Fibroblast of lung (primary cell): ENCODE data around the gene PITRM1. TPM values are rescaled to one million over a fixed set of nuclear protein-coding genes. Genes with fewer than 3 reads are reported as not detected.

Experiments
- DNase-seq, 2 donors: peaks; one replicate each; pipeline versions ENCODE4 v3.0.0 to v3.0.0-alpha.2; 2010; ENCODE audit warnings: low read depth in 2 of 2
- H2AFZ ChIP-seq: 2 replicates; pipeline ENCODE4 v1.5.1; 2012; ENCODE audit warnings: low read length, control low read depth, inconsistent platforms
- H3K27ac ChIP-seq: 2 replicates; pipeline ENCODE4 v1.5.1; 2011; ENCODE audit warnings: low read length, control low read depth; ENCODE audit not compliant: insufficient read depth
- H3K27me3 ChIP-seq: 2 replicates; pipeline ENCODE4 v1.5.1; 2011; ENCODE audit warnings: mild to moderate bottlenecking, low read length; ENCODE audit not compliant: control insufficient read depth, insufficient read depth
- H3K36me3 ChIP-seq: 2 replicates; pipeline ENCODE4 v1.5.1; 2011; ENCODE audit warnings: low read length; ENCODE audit not compliant: control insufficient read depth, insufficient read depth
- H3K4me1 ChIP-seq: 2 replicates; pipeline ENCODE4 v1.5.1; 2011; ENCODE audit warnings: low read length; ENCODE audit not compliant: control insufficient read depth, insufficient read depth; ENCODE audit errors: extremely low read depth
- H3K4me2 ChIP-seq: 2 replicates; pipeline ENCODE4 v1.5.1; 2011; ENCODE audit warnings: low read length, control low read depth; ENCODE audit not compliant: insufficient read depth; ENCODE audit errors: extremely low read depth
- H3K4me3 ChIP-seq, 4 experiments: fragments of 200-600 bp in 1 of 4; sonication (generic) in 1 of 4; replicated peaks in 1 of 4; 2 replicates each; pipeline ENCODE4 v1.5.1; 2011 to 2016; ENCODE audit warnings: low read length in 4 of 4, low read depth in 3 of 4, mild to moderate bottlenecking in 3 of 4, control low read depth in 2 of 4, inconsistent platforms in 1 of 4, mixed read lengths in 1 of 4; ENCODE audit not compliant: insufficient read depth in 1 of 4; ENCODE audit errors: control extremely low read depth in 1 of 4
- H3K79me2 ChIP-seq: 2 replicates; pipeline ENCODE4 v1.5.1; 2012; ENCODE audit warnings: mild to moderate bottlenecking, low read length, inconsistent platforms; ENCODE audit not compliant: control insufficient read depth, insufficient read depth
- H3K9ac ChIP-seq: 2 replicates; pipeline ENCODE4 v1.5.1; 2011; ENCODE audit warnings: mild to moderate bottlenecking, low read length, control low read depth; ENCODE audit not compliant: insufficient read depth
- H3K9me3 ChIP-seq: 2 replicates; pipeline ENCODE4 v1.5.1; 2012; ENCODE audit warnings: low read depth, low read length; ENCODE audit not compliant: control insufficient read depth, insufficient read depth
- H4K20me1 ChIP-seq: 2 replicates; pipeline ENCODE4 v1.5.1; 2011; ENCODE audit warnings: low read length; ENCODE audit not compliant: control insufficient read depth, insufficient read depth; ENCODE audit errors: extremely low read depth
- CTCF ChIP-seq, 2 donors: IDR thresholded peaks in 1 of 2; conservative IDR thresholded peaks in 1 of 2; 1 replicate in 1 of 2; 2 replicates in 1 of 2; pipeline ENCODE4 v1.5.1; 2011 to 2012; ENCODE audit warnings: low read length in 2 of 2, control low read depth in 1 of 2, inconsistent platforms in 1 of 2, low read depth in 1 of 2, mild to moderate bottlenecking in 1 of 2
- EZH2 ChIP-seq: IDR thresholded peaks from 2 replicates; pipeline ENCODE4 v1.5.1; 2012; ENCODE audit warnings: low read length, control low read depth, mild to moderate bottlenecking; ENCODE audit errors: missing control alignments
- polyA plus RNA-seq, 2 donors: library from polyadenylated mRNA; depleted of rRNA in 1 of 2; stranded (reverse) in 1 of 2; unstranded in 1 of 2; fragments of >200 nt; gene quantifications; 2 replicates each; pipeline ENCODE4 v1.2.1, GENCODE V29; 2011 to 2012; ENCODE audit warnings: missing spikeins in 1 of 2
- total RNA-seq: library from RNA; depleted of rRNA; stranded (reverse); fragments of >200 nt; gene quantifications from 2 replicates; pipeline ENCODE4 v1.2.1, GENCODE V29; 2014

PITRM1 gene
- total and polyA plus RNA-seq, 2 donors (not counting 1 experiment from before 2014, with no cell fraction given): 53.1 to 73.7 TPM

- H3K27me3 ChIP-seq: no peaks in the 10 kb centered on the region
- no peak for TF ChIP-seq CTCF (conservative IDR thresholded peaks at IDR 0.05 in 1 of 2, IDR thresholded peaks at IDR 0.05 in 1 of 2; ENCODE audit: low read depth in 1 of 2, low read length in 2 of 2)
- no peak for TF ChIP-seq EZH2
- no peak overlapping the region for H2AFZ ChIP-seq
- H4K20me1 ChIP-seq: no peaks in the 10 kb centered on the region
- peaks cover 32% of the 10 kb centered on the region for H3K79me2 ChIP-seq
- no peak for DNase-seq
- H3K4me3 ChIP-seq: no peak overlapping the region
- H3K4me2 ChIP-seq: no peak overlapping the region
- H3K36me3 ChIP-seq: peaks cover 22% of the 10 kb centered on the region
- H3K9me3 ChIP-seq: no peaks in the 10 kb centered on the region
- no peak overlapping the region for H3K9ac ChIP-seq
- H3K4me1 ChIP-seq: no peaks in the 10 kb centered on the region
- no peak overlapping the region for H3K27ac ChIP-seq
Observed at GRCh38 chr10:3169271-3169670, 3.3 kb downstream of the PITRM1 start.

GRCh38 chr10:3167611-3168330 lies 4.8 kb downstream of the PITRM1 start:
- Histone ChIP-seq H3K9me3 (no peaks in the 10 kb centered on the region), H3K4me2 (no peak overlapping the region), H2AFZ (no peak overlapping the region), H3K36me3 (peaks cover 27% of the 10 kb centered on the region), H3K27me3 (no peaks in the 10 kb centered on the region), H3K9ac (no peak overlapping the region), H3K4me1 (no peaks in the 10 kb centered on the region), H4K20me1 (no peaks in the 10 kb centered on the region), H3K4me3 (no peak overlapping the region), H3K27ac (no peak overlapping the region), H3K79me2 (peaks cover 32% of the 10 kb centered on the region)
- DNase-seq: no peak
- TF ChIP-seq EZH2 (no peak), CTCF (conservative IDR thresholded peaks at IDR 0.05 in 1 of 2, IDR thresholded peaks at IDR 0.05 in 1 of 2; ENCODE audit: low read depth in 1 of 2, low read length in 2 of 2) (no peak)

GRCh38 chr10:3166496-3167290 lies 5.9 kb downstream of the PITRM1 start:
- H4K20me1 ChIP-seq: no peaks in the 10 kb centered on the region
- TF ChIP-seq EZH2 (no peak), CTCF (conservative IDR thresholded peaks at IDR 0.05 in 1 of 2, IDR thresholded peaks at IDR 0.05 in 1 of 2; ENCODE audit: low read depth in 1 of 2, low read length in 2 of 2) (no peak)
- H3K79me2 ChIP-seq: peaks cover 29% of the 10 kb centered on the region
- H3K9ac ChIP-seq: no peak overlapping the region
- DNase-seq: no peak
- H2AFZ ChIP-seq: no peak overlapping the region
- no peak overlapping the region for H3K4me2 ChIP-seq
- H3K27me3 ChIP-seq: no peaks in the 10 kb centered on the region
- H3K4me1 ChIP-seq: no peaks in the 10 kb centered on the region
- H3K27ac ChIP-seq: no peak overlapping the region
- no peaks in the 10 kb centered on the region for H3K9me3 ChIP-seq
- no peak overlapping the region for H3K4me3 ChIP-seq
- H3K36me3 ChIP-seq: peaks cover 31% of the 10 kb centered on the region
